Measurements from ENCODE around the gene VIL1. TPM values are rescaled to one million over a fixed set of nuclear protein-coding genes. Genes with fewer than 3 reads are reported as not detected.

The VIL1 gene
- total and polyA plus RNA-seq, 2 of the 13 experiments (the other 11 are each of a cell fraction or from before 2014, with no cell fraction given), result 287 to 301 TPM

- TF ChIP-seq MYPOP (CRISPR knock-in tag; IDR thresholded peaks at IDR 0.05) (peak; percentile 61), KDM4B (CRISPR knock-in tag; IDR thresholded peaks at IDR 0.05) (no peak), GFI1 (CRISPR knock-in tag; IDR thresholded peaks at IDR 0.05; ENCODE audit: borderline replicate concordance) (0 out of 2 replicates have a peak, but pooled peaks have one; percentile 4), NCOA5 (CRISPR knock-in tag; IDR thresholded peaks at IDR 0.05) (0 out of 2 replicates have a peak, but pooled peaks have one; percentile 62), PAF1 (CRISPR knock-in tag; IDR thresholded peaks at IDR 0.05) (no peak), ZNF234 (CRISPR knock-in tag; conservative IDR thresholded peaks at IDR 0.05) (peak; percentile 96; the same call in 1 of the 2 replicates), NR1H2 (CRISPR knock-in tag; IDR thresholded peaks at IDR 0.05; ENCODE audit: borderline replicate concordance, low read depth) (no peak; the same call in 1 of the 2 replicates), ZNF513 (CRISPR knock-in tag; conservative IDR thresholded peaks at IDR 0.05) (no peak), IRX3 (CRISPR knock-in tag; IDR thresholded peaks at IDR 0.05; ENCODE audit: borderline replicate concordance, low read depth) (0 out of 2 replicates have a peak, but pooled peaks have one; percentile 56), ZSCAN31 (CRISPR knock-in tag; IDR thresholded peaks at IDR 0.05; ENCODE audit: low read depth) (peak; percentile 64), PAWR (CRISPR knock-in tag; IDR thresholded peaks at IDR 0.05; ENCODE audit: borderline replicate concordance) (peak; percentile 80; the same call in 1 of the 2 replicates), ZFP41 (CRISPR knock-in tag; IDR thresholded peaks at IDR 0.05; ENCODE audit: borderline replicate concordance) (no peak; the same call in 1 of the 2 replicates), DPF2 (CRISPR knock-in tag; IDR thresholded peaks at IDR 0.05; ENCODE audit: borderline replicate concordance, low read depth) (no peak; the same call in 1 of the 2 replicates), ZBTB46 (CRISPR knock-in tag; IDR thresholded peaks at IDR 0.05; ENCODE audit: borderline replicate concordance) (no peak), REL (CRISPR knock-in tag; conservative IDR thresholded peaks at IDR 0.05) (peak; percentile 69; the same call in 1 of the 2 replicates), SP5 (CRISPR knock-in tag; IDR thresholded peaks at IDR 0.05; ENCODE audit: borderline replicate concordance, low read depth) (peak; percentile 82), ZNF503 (CRISPR knock-in tag; IDR thresholded peaks at IDR 0.05) (no peak)
- TF ChIP-seq, protein P1, sequence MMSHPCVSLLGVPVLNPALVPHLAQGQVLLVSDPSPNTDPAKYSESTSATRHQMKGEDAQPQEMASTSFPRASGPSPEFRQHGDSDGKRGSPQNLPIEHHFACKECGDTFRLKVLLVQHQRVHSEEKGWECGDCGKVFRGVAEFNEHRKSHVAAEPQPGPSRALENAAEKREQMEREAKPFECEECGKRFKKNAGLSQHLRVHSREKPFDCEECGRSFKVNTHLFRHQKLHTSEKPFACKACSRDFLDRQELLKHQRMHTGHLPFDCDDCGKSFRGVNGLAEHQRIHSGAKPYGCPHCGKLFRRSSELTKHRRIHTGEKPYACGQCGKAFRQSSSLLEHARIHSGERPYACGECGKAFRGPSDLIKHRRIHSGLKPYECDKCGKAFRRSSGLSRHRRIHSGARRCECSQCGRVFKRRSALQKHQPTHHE (CRISPR knock-in tag; IDR thresholded peaks at IDR 0.05; ENCODE audit: borderline replicate concordance), result 0 out of 2 replicates have a peak, but pooled peaks have one; percentile 38
- TF ChIP-seq, protein P2, sequence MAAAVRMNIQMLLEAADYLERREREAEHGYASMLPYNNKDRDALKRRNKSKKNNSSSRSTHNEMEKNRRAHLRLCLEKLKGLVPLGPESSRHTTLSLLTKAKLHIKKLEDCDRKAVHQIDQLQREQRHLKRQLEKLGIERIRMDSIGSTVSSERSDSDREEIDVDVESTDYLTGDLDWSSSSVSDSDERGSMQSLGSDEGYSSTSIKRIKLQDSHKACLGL (CRISPR knock-in tag; IDR thresholded peaks at IDR 0.05), result peak; percentile 84; the same call in 1 of the 2 replicates
- TF ChIP-seq, protein P3, sequence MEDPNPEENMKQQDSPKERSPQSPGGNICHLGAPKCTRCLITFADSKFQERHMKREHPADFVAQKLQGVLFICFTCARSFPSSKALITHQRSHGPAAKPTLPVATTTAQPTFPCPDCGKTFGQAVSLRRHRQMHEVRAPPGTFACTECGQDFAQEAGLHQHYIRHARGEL (CRISPR knock-in tag; IDR thresholded peaks at IDR 0.05), result no peak
These were observed 21.0 kb upstream of the VIL1 start (continued) for GRCh38 chr2:218397820-218398436.

All from HepG2 (cell line).